Stimulated activated CD8-positive, alpha-beta memory T cell treated with anti-CD3 and anti-CD28 coated beads, Interleukin-7, amount 100 ng/mL, for 1 hour (primary cell): ENCODE data around the gene ABHD16B.

Source experiments
- DNase-seq, 2 donors: peaks; one replicate each; pipeline ENCODE4 v3.0.0-alpha.2; 2020; ENCODE audit warnings: low read depth in 2 of 2

Gene ABHD16B

DNA sequence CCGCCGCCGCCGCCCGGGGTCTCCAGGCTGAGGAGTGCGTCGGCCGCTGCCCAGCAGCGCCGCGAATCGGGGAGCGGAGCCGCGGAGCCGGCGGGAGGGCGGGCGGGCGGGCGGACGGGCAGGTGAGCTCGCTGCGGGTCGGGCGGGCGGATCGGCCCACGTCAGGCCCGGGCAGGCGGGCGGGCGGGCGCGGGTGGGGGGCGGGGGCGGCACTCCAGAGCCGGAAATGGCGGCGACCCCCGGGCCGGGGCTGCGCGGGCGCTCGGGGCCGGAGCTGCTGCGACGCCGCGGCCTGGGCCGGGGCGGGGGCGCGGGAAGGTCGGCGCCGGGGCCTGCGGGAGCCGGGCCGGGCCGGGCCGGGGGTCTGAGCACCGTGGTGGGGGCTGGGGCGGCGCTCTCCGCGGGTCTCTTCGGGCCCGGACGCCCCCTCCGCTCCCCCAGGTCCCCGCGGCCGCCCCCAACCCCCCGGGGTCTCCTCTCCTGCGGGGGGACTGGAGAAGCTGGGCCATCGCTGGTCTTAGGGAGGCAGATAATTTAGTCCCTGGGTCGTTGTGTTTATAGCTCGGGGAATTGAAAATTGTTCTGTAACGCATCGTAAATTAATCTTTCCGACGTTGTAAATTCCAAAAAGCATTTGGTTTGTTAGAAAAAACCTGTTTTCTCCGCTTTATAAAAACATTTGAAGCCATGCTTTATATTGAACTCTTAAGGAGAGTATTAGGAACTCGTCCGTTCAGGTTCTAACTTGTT, 34.1 kb downstream of the ABHD16B start:
- DNase-seq: no peak

DNA sequence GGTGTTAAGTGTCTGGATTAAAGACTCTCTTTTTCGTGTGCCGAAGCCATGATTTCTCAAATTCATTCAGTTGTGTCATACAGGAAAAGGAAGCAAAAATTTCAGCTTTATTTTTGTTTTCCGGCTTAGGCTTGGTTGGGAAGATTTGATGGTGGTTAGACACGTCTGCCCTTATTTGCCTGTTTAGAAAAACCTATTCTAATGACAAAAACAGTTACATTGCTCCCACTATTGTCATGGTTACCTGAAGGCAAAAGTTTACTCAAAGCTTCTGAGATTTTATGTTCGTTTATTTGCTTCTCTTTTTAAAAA, 34.6 kb downstream of the ABHD16B start:
- DNase-seq: no peak

DNA sequence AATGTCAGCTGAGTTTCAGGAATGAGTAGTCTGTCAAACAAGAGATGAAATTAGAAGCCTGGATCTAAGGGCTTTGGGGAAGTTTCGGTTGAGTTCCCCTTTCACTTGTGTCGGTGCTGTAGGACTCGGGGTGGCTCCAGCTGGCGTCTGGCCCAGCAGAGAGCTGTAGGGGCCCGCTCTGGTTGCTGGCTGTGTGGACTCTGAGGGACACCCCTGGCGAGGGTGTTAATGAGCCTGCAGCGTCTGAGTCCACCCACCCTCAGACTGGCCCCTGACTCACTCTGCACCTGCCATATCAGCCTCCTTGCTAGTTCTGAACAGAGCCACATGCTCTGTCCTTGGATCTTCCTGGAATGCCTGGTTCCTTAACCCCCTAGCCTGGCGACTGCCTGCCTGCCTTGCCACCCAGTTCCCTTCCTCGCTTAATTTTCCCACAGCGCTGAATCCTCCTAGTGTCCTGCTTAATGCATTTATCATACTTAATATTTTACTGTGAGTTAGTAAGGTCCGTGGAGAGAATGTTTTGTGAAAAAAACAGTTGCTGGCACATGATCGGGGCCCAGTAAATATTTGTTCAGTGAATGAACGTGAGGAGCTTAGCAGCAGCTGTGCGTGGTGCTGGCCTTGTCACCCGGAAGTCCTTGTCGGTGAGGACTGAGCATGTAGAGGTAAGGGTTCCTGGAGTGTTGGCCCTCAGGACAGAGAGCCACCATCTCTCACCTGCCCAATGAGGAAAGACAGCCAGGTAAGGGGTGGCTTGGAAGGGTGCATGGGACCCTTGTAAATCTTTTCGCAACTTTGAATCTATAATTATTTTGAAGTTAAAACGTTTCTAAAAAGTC, 35.2 kb downstream of the ABHD16B start:
- no peak for DNase-seq

GRCh38 chr20:63897978-63898561, 36.8 kb downstream of the ABHD16B start:
- DNase-seq: no peak

- DNase-seq: no peak
Measured at GRCh38 chr20:63898882-63899558, 37.7 kb downstream of the ABHD16B start.

GRCh38 chr20:63900413-63900812, 39.1 kb downstream of the ABHD16B start:
- no peak for DNase-seq

DNA sequence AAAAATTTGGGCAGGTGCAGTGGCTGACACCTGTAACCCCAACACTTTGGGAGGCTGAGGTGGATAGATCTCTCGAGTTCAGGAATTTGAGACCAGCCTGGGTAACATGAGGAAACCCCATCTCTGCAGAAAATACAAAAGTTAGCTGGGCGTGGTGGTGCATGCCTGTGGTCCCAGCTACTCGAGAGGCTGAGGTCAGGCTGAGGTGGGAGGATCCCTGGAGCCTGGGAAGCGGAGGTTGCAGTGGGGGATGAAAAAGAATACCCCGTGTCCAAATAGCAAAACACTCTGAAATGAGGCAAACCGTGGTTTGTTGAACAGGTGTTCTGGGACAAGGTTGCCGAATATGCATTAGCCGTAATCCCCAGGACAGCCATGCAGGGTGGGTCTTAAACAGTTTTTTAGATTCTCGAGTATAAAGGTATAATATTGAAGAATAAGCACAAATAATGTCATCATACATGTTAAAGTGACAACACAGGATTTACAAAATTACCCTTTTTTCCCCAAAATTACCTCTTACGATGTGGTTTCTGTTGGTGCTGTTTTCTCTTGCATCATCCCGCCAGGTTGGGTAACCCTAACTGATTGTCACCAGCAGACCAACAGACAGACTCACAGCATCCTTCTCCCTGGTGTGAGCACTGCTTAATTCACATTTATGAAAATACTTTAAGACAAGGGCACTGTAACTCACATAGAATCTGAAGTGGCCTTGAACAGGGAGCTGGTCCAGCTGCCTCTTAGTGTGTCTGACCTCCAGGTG, 42.7 kb downstream of the ABHD16B start:
- DNase-seq: no peak

GRCh38 chr20:63908008-63908682, 46.8 kb downstream of the ABHD16B start:
- DNase-seq: no peak

DNA sequence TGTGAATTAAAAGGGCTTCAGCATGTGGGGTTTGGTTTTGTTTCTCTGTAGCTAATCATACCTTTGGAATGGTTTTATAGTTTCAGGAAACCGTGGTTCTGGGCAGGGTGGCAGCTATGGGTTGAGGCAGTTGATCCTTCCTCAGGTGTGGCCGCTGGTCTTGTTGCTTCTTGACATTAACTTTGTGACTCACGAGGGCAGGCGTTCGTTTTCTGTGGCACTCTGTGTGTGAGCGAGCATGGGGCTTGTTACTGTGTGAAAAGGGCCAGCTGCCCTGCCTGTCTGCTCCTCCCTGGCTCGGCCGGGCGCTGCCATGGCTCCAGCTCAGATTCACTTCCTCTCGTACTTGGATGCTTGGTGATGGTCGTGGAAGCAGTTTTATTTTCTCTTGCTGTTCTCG, 49.9 kb downstream of the ABHD16B start:
- DNase-seq: no peak
